ENCODE results near the gene MTHFSD.

The MTHFSD gene

GRCh38 chr16:86587487-86587886 lies 32.5 kb upstream of the MTHFSD start:
- ATAC-seq (no peak), DNase-seq (ENCODE audit: low spot score in 2 of 2) (no peak)
- no peak overlapping the region for H3K4me3 Mint-ChIP-seq
- no peaks in the 10 kb centered on the region for H3K36me3 Mint-ChIP-seq
- no peak overlapping the region for H3K27ac Mint-ChIP-seq
- no peaks in the 10 kb centered on the region for H3K9me3 Mint-ChIP-seq
- H3K4me1 Mint-ChIP-seq = no peaks in the 10 kb centered on the region

DNA sequence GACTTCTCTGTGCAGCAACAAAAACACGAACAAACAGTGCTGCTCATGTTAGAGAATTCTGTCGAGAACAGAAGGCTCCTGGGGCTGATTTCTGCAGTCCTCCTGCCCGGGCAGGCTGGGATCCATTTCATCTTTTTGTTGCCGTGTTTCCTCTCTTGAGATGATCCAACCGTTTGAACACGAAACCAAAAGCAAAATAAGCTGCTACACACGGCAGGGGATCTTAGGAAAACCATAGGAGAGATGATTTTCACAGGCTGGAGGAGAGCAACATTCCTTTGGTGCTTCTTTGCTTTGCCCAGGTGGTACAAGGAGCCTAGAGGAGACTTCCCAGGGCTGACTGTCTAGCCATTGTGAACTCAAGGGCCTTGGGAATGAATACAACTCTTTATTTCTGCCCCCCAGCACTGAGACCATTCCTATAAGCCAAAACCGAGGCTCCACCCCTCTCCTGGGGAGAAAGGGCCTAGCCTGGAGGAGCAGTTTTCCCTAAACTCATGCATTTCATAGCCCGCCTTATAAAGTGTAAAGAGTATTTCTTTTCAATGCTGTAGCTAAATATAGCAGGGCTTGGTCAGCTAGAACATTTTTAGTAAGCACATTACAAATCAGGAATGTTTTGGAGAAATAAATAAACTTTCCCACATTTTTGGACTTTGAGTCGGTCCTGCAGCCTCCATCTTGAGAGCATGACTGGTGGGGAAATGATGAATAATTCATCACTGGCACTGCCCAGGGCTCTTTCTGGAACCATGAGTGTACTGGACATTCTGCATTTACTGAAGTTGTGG lies 31.0 kb upstream of the MTHFSD start:
- ATAC-seq = no peak
- H3K36me3 Mint-ChIP-seq = no peaks in the 10 kb centered on the region

DNA sequence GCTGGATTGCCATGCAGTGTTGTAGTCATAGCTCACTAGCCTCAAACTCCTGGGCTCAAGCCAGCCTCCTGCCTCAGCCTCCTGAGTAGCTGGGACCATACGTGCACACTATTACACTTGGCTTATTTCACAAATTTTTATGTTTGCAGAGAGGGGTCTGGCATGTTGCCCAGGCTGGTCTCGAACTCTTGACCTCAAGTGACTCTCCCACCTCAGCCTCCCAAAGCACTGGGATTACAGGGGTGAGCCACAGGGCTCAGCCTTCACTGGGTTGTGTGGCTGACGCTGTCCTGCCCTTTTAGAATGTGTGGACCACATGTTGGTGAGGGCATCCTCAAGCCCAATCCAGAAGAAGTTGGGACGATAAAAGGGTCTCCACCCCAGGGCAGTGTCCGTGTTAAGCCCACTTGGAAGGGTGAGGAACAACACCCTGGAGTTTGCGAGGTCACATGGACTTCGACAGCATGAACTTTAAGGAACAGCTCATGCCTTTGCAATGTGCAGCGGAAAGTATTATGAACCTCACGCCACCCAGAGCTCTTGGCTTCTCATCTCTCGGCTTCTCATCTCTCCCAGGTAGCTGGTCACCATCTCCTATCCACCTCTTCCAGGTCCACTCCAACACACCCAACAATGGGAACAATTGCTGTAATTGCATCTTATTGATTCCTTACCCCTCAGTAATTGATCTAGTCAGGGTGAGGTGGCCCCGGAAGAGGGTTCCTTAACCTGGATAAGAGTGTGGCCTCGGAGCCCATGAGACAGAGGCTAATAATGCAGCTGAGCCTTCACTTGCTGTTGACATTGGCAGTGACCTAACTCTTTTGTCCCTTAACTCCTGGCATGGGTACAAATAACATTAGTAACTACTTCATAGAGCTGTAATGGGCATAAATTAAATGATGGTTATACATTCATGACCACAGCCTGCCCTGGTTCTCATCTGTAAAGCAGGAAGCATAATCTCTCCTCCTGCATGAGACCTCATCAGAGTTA lies 30.0 kb upstream of the MTHFSD start:
- ATAC-seq (no peak), DNase-seq (ENCODE audit: low spot score in 2 of 2) (no peak)
- no peaks in the 10 kb centered on the region for H3K4me1 Mint-ChIP-seq
- no peak overlapping the region for H3K27ac Mint-ChIP-seq
- no peaks in the 10 kb centered on the region for H3K9me3 Mint-ChIP-seq
- no peaks in the 10 kb centered on the region for H3K36me3 Mint-ChIP-seq
- H3K4me3 Mint-ChIP-seq = no peak overlapping the region

More for the DNA sequence above, 31.0 kb upstream of the MTHFSD start:
- Mint-ChIP-seq H3K9me3 (no peaks in the 10 kb centered on the region), H3K4me1 (no peaks in the 10 kb centered on the region), H3K4me3 (no peak overlapping the region), H3K27ac (no peak overlapping the region)
- no peak for DNase-seq (ENCODE audit: low spot score in 2 of 2)

- ATAC-seq (no peak), DNase-seq (ENCODE audit: low spot score in 2 of 2) (no peak)
- peaks cover 6% of the 10 kb centered on the region for H3K4me1 Mint-ChIP-seq
- no peak overlapping the region for H3K27ac Mint-ChIP-seq
- H3K4me3 Mint-ChIP-seq = no peak overlapping the region
- H3K36me3 Mint-ChIP-seq = no peaks in the 10 kb centered on the region
- H3K9me3 Mint-ChIP-seq = no peaks in the 10 kb centered on the region
These were observed 29.1 kb upstream of the MTHFSD start for GRCh38 chr16:86584071-86584685.

DNA sequence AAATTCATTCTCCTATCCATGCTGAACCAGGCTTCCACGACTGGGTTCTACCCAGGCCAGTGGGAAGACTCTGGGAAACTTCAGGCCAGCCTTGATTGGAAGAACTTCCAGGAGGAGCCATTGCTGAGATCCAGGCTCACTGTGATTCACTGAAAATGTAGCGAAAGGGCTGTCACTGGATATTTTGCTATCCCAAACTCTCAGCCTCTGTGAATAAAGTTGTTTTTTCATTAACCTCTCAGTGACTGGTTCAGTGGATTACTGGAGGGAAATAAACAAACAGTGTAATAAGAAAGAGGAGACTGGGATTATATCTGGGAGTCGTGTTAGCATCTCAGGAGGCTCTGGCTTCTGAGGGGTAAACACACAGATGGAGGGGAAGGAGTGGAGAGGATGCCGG lies 26.4 kb upstream of the MTHFSD start:
- H3K4me1 Mint-ChIP-seq = peaks cover 6% of the 10 kb centered on the region
- DNase-seq (ENCODE audit: low spot score in 2 of 2) (no peak), ATAC-seq (no peak)

GRCh38 chr16:86580791-86581170 lies 25.7 kb upstream of the MTHFSD start:
- no peak for ATAC-seq
- no peak overlapping the region for H3K4me3 Mint-ChIP-seq
- no peak for DNase-seq (ENCODE audit: low spot score in 2 of 2)
- peaks cover 6% of the 10 kb centered on the region for H3K36me3 Mint-ChIP-seq
- no peaks in the 10 kb centered on the region for H3K9me3 Mint-ChIP-seq
- no peak overlapping the region for H3K27ac Mint-ChIP-seq
- peaks cover 12% of the 10 kb centered on the region for H3K4me1 Mint-ChIP-seq

More for the DNA sequence above, 26.4 kb upstream of the MTHFSD start:
- Mint-ChIP-seq H3K9me3 (no peaks in the 10 kb centered on the region), H3K27ac (no peak overlapping the region), H3K4me3 (no peak overlapping the region), H3K36me3 (no peaks in the 10 kb centered on the region)

- H3K4me3 Mint-ChIP-seq = no peak overlapping the region
- H3K4me1 Mint-ChIP-seq = peaks cover 12% of the 10 kb centered on the region
- DNase-seq (ENCODE audit: low spot score in 2 of 2) (no peak), ATAC-seq (no peak)
- no peak overlapping the region for H3K27ac Mint-ChIP-seq
- peaks cover 6% of the 10 kb centered on the region for H3K36me3 Mint-ChIP-seq
- no peaks in the 10 kb centered on the region for H3K9me3 Mint-ChIP-seq
These were observed 25.2 kb upstream of the MTHFSD start for GRCh38 chr16:86580063-86580790.

- no peak overlapping the region for H3K4me3 Mint-ChIP-seq
- H3K9me3 Mint-ChIP-seq = no peaks in the 10 kb centered on the region
- H3K36me3 Mint-ChIP-seq = peaks cover 6% of the 10 kb centered on the region
- DNase-seq (ENCODE audit: low spot score in 2 of 2) (no peak), ATAC-seq (no peak)
- no peak overlapping the region for H3K27ac Mint-ChIP-seq
- H3K4me1 Mint-ChIP-seq = peaks cover 12% of the 10 kb centered on the region
These were observed 24.4 kb upstream of the MTHFSD start for GRCh38 chr16:86579268-86580062.

DNA sequence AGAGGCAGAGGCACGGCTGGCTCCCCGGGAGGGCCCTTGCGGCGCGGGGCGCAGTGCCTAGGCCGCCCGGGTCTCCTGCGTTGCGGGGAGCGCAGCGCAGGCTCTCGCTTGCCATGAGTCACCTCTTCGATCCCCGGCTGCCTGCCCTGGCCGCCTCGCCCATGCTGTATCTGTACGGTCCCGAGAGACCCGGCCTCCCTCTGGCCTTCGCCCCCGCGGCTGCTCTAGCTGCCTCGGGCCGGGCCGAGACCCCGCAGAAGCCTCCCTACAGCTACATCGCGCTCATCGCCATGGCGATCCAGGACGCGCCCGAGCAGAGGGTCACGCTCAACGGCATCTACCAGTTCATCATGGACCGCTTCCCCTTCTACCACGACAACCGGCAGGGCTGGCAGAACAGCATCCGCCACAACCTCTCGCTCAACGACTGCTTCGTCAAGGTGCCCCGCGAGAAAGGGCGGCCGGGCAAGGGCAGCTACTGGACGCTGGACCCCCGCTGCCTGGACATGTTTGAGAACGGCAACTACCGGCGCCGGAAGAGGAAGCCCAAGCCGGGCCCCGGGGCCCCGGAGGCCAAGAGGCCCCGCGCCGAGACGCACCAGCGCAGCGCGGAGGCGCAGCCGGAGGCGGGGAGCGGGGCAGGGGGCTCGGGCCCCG lies 23.7 kb upstream of the MTHFSD start:
- Mint-ChIP-seq H3K4me1 (peaks cover 12% of the 10 kb centered on the region), H3K36me3 (peaks cover 6% of the 10 kb centered on the region), H3K9me3 (no peaks in the 10 kb centered on the region), H3K27ac (no peak overlapping the region), H3K4me3 (no peak overlapping the region)
- DNase-seq (ENCODE audit: low spot score in 2 of 2) (no peak), ATAC-seq (no peak)

GRCh38 chr16:86578061-86578599 lies 23.1 kb upstream of the MTHFSD start, which contains the start of gene FOXL1:
Gene FOXL1 (plus strand): TSS chr16:86578549. CDS start chr16:86578724, 175 bp downstream.
- ATAC-seq = no peak
- H3K4me3 Mint-ChIP-seq = no peak within 1 kb of the TSS
- H3K4me1 Mint-ChIP-seq = peaks cover 12% of the 10 kb centered on the region
- no peak within 1 kb of the TSS for H3K27ac Mint-ChIP-seq
- no peaks in the 10 kb centered on the region for H3K9me3 Mint-ChIP-seq
- no peak for DNase-seq (ENCODE audit: low spot score in 2 of 2)
- H3K36me3 Mint-ChIP-seq = peaks cover 6% of the 10 kb centered on the region

- DNase-seq (ENCODE audit: low spot score in 2 of 2) (no peak), ATAC-seq (no peak)
- Mint-ChIP-seq H3K36me3 (peaks cover 6% of the 10 kb centered on the region), H3K4me3 (no peak overlapping the region), H3K4me1 (peaks cover 12% of the 10 kb centered on the region), H3K27ac (no peak overlapping the region), H3K9me3 (no peaks in the 10 kb centered on the region)
These were observed 22.4 kb upstream of the MTHFSD start for GRCh38 chr16:86577314-86577971.

- Mint-ChIP-seq H3K4me1 (peaks cover 12% of the 10 kb centered on the region), H3K36me3 (peaks cover 6% of the 10 kb centered on the region), H3K9me3 (no peaks in the 10 kb centered on the region), H3K4me3 (peak overlapping the region; percentile 64), H3K27ac (no peak overlapping the region)
- DNase-seq (ENCODE audit: low spot score in 2 of 2) = no peak
- ATAC-seq = no peak
These were observed 21.7 kb upstream of the MTHFSD start for GRCh38 chr16:86576591-86577313.
